ENCODE data around the gene GRIK5.

- no peak for TF ChIP-seq CTCF (IDR thresholded peaks at IDR 0.05; ENCODE audit: low read depth, low read length)
- TF ChIP-seq POLR2A (IDR thresholded peaks at IDR 0.05; ENCODE audit: extremely low read depth, insufficient read length) = no peak
- no peak for TF ChIP-seq MAX (IDR thresholded peaks at IDR 0.05; ENCODE audit: low read depth, low read length)
- no peak for TF ChIP-seq MYC (IDR thresholded peaks at IDR 0.05; ENCODE audit: low read depth, low read length)
Measured at GRCh38 chr19:41968751-41969595, 101.0 kb downstream of the GRIK5 start.

Data from NB4 (cell line).